PFSK-1 (cell line): Measurements from ENCODE around the gene DAZAP2.

ENCODE experiments used
- FOXP2 ChIP-seq: optimal IDR thresholded peaks from 2 replicates; pipeline ENCODE3; 2011; ENCODE audit warnings: borderline replicate concordance, control low read depth, inconsistent platforms; ENCODE audit not compliant: insufficient read depth; ENCODE audit errors: extremely low read length, extremely low read depth
- POLR2AphosphoS5 ChIP-seq: IDR thresholded peaks from 2 replicates; pipeline ENCODE4 v1.6.1; 2012; ENCODE audit warnings: low read depth, mild to moderate bottlenecking, control low read depth, low read length, moderate library complexity
- TAF1 ChIP-seq: IDR thresholded peaks from 2 replicates; pipeline ENCODE4 v1.6.1; 2012; ENCODE audit warnings: low read length, control low read depth, borderline replicate concordance; ENCODE audit not compliant: insufficient read depth
- TF ChIP-seq, protein P1 (sequence below), 2 experiments: IDR thresholded peaks; 2 replicates each; pipeline versions ENCODE4 v1.6.1 to v1.8.0; 2011 to 2012; ENCODE audit warnings: low read depth in 2 of 2, low read length in 2 of 2, control low read depth in 1 of 2, inconsistent platforms in 1 of 2, mild to moderate bottlenecking in 1 of 2, moderate library complexity in 1 of 2; ENCODE audit not compliant: insufficient read depth in 1 of 2

GRCh38 chr12:51281202-51281924 lies 42.7 kb downstream of the DAZAP2 start:
- no peak for TF ChIP-seq POLR2AphosphoS5
- TF ChIP-seq TAF1: no peak
- TF ChIP-seq FOXP2: no peak
- TF ChIP-seq, protein P1, sequence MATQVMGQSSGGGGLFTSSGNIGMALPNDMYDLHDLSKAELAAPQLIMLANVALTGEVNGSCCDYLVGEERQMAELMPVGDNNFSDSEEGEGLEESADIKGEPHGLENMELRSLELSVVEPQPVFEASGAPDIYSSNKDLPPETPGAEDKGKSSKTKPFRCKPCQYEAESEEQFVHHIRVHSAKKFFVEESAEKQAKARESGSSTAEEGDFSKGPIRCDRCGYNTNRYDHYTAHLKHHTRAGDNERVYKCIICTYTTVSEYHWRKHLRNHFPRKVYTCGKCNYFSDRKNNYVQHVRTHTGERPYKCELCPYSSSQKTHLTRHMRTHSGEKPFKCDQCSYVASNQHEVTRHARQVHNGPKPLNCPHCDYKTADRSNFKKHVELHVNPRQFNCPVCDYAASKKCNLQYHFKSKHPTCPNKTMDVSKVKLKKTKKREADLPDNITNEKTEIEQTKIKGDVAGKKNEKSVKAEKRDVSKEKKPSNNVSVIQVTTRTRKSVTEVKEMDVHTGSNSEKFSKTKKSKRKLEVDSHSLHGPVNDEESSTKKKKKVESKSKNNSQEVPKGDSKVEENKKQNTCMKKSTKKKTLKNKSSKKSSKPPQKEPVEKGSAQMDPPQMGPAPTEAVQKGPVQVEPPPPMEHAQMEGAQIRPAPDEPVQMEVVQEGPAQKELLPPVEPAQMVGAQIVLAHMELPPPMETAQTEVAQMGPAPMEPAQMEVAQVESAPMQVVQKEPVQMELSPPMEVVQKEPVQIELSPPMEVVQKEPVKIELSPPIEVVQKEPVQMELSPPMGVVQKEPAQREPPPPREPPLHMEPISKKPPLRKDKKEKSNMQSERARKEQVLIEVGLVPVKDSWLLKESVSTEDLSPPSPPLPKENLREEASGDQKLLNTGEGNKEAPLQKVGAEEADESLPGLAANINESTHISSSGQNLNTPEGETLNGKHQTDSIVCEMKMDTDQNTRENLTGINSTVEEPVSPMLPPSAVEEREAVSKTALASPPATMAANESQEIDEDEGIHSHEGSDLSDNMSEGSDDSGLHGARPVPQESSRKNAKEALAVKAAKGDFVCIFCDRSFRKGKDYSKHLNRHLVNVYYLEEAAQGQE (IDR thresholded peaks at IDR 0.05; ENCODE audit: insufficient read depth in 1 of 2, low read depth in 2 of 2, low read length in 2 of 2): no peak
